DOHH2 (cell line): ENCODE data around the gene CAPN10.

Source experiments
- H3F3A ChIP-seq: fragments of 200-600 bp; sonication (generic), shearing (Covaris generic); 2 replicates; pipeline ENCODE4 v1.6.0; 2016; ENCODE audit warnings: antibody characterized with exemption, mild to moderate bottlenecking; ENCODE audit not compliant: control insufficient read depth, insufficient read depth
- H3K27ac ChIP-seq: fragments of 200-600 bp; sonication (generic); 2 replicates; pipeline ENCODE4 v1.5.1; 2014; ENCODE audit warnings: low read depth, mild to moderate bottlenecking, low read length, moderate library complexity
- H3K27me3 ChIP-seq: fragments of 200-600 bp; sonication (generic); 2 replicates; pipeline ENCODE4 v1.6.1; 2014; ENCODE audit warnings: mild to moderate bottlenecking, low read length, mixed read lengths; ENCODE audit not compliant: control insufficient read depth
- H3K36me3 ChIP-seq: fragments of 200-600 bp; sonication (generic); 2 replicates; pipeline ENCODE4 v1.6.1; 2014; ENCODE audit warnings: mild to moderate bottlenecking, low read length, moderate library complexity, mixed read lengths; ENCODE audit not compliant: control insufficient read depth
- H3K4me1 ChIP-seq: fragments of 200-600 bp; sonication (generic); 2 replicates; pipeline ENCODE4 v1.6.1; 2014; ENCODE audit warnings: mild to moderate bottlenecking, low read length, mixed read lengths; ENCODE audit not compliant: control insufficient read depth
- H3K4me2 ChIP-seq: fragments of 200-600 bp; sonication (generic); 2 replicates; pipeline ENCODE4 v1.6.0; 2014; ENCODE audit warnings: mild to moderate bottlenecking, low read length, moderate library complexity
- H3K4me3 ChIP-seq: fragments of 200-600 bp; sonication (generic); 2 replicates; pipeline ENCODE4 v1.5.1; 2014; ENCODE audit warnings: mild to moderate bottlenecking, low read length, mixed read lengths
- H3K79me2 ChIP-seq: fragments of 200-600 bp; sonication (generic); 2 replicates; pipeline ENCODE4 v1.6.1; 2014; ENCODE audit warnings: mild to moderate bottlenecking, low read length, mixed read lengths; ENCODE audit not compliant: control insufficient read depth
- H3K9me2 ChIP-seq: fragments of 200-600 bp; sonication (generic); replicated peaks from 2 replicates; pipeline ENCODE4 v1.6.1; 2014; ENCODE audit warnings: mild to moderate bottlenecking, low read length, mixed read lengths; ENCODE audit not compliant: control insufficient read depth
- H3K9me3 ChIP-seq: fragments of 200-600 bp; sonication (generic); 2 replicates; pipeline ENCODE4 v1.6.1; 2014; ENCODE audit warnings: antibody characterized with exemption, low read length, mixed read lengths; ENCODE audit not compliant: control insufficient read depth, insufficient read depth
- H4K20me1 ChIP-seq: fragments of 200-600 bp; sonication (generic); 2 replicates; pipeline ENCODE4 v1.6.0; 2014; ENCODE audit warnings: low read depth, mild to moderate bottlenecking, antibody characterized with exemption, low read length, moderate library complexity; ENCODE audit not compliant: control insufficient read depth, insufficient read depth
- EZH2phosphoT487 ChIP-seq: fragments of 200-600 bp; sonication (generic); IDR thresholded peaks from 2 replicates; pipeline ENCODE4 v1.6.1; 2017; ENCODE audit warnings: borderline replicate concordance, mild to moderate bottlenecking, antibody characterized with exemption, low read length, moderate library complexity, mixed read lengths
- TF ChIP-seq, protein P1 (sequence below): fragments of 200-600 bp; sonication (generic); IDR thresholded peaks from one replicate; pipeline ENCODE4 v1.5.1; 2014; ENCODE audit warnings: antibody characterized with exemption, mild to moderate bottlenecking, low read depth, low read length; ENCODE audit not compliant: poor library complexity, severe bottlenecking

Gene CAPN10

DNA sequence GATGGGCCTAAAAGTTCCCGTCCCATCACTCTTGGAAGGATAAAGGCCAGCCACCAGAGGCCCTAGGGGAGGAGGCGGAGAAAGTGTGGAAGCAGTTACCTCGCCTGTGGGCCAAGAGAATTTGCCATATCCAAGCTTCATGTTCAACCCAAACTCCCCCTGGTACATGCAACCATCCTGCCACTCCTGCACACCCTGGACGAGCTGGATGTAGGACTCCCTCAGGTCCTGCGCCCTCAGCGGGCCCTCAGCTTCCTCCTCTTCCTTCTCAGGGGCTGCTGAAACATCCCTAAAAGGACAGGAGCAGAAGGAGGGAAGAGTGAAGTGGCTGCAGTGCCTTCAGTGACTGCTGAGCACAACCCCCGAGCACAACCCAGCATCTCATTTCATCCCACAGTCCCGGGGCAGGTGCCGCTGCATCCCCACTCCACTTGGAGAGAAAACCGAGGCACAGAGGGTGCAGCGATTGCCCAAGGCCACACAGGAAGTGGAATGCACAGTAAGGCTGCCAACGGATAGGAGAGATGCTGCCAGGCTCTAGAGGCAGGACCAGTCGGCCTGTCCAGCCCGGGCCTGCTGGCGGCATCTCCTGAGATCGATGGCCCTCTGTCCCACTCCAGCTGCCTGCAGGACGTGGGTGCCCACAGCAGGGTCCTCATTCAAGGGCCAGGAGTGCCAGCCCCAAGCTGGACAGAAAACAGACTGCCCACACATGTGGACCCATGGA, 31.6 kb upstream of the CAPN10 start:
- Histone ChIP-seq H3K79me2 (peaks cover 88% of the 10 kb centered on the region), H3K4me1 (peaks cover 34% of the 10 kb centered on the region), H3K4me3 (no peak overlapping the region), H4K20me1 (no peaks in the 10 kb centered on the region), H3K27ac (no peak overlapping the region), H3K27me3 (no peaks in the 10 kb centered on the region), H3K9me2 (no peaks in the 10 kb centered on the region), H3K36me3 (peaks cover 84% of the 10 kb centered on the region), H3K9me3 (no peaks in the 10 kb centered on the region), H3K4me2 (no peak overlapping the region), H3F3A (peaks cover 9% of the 10 kb centered on the region; the same call in 1 of the 2 replicates)
- no peak for TF ChIP-seq EZH2phosphoT487
- TF ChIP-seq, protein P1, sequence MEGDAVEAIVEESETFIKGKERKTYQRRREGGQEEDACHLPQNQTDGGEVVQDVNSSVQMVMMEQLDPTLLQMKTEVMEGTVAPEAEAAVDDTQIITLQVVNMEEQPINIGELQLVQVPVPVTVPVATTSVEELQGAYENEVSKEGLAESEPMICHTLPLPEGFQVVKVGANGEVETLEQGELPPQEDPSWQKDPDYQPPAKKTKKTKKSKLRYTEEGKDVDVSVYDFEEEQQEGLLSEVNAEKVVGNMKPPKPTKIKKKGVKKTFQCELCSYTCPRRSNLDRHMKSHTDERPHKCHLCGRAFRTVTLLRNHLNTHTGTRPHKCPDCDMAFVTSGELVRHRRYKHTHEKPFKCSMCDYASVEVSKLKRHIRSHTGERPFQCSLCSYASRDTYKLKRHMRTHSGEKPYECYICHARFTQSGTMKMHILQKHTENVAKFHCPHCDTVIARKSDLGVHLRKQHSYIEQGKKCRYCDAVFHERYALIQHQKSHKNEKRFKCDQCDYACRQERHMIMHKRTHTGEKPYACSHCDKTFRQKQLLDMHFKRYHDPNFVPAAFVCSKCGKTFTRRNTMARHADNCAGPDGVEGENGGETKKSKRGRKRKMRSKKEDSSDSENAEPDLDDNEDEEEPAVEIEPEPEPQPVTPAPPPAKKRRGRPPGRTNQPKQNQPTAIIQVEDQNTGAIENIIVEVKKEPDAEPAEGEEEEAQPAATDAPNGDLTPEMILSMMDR: no peak

DNA sequence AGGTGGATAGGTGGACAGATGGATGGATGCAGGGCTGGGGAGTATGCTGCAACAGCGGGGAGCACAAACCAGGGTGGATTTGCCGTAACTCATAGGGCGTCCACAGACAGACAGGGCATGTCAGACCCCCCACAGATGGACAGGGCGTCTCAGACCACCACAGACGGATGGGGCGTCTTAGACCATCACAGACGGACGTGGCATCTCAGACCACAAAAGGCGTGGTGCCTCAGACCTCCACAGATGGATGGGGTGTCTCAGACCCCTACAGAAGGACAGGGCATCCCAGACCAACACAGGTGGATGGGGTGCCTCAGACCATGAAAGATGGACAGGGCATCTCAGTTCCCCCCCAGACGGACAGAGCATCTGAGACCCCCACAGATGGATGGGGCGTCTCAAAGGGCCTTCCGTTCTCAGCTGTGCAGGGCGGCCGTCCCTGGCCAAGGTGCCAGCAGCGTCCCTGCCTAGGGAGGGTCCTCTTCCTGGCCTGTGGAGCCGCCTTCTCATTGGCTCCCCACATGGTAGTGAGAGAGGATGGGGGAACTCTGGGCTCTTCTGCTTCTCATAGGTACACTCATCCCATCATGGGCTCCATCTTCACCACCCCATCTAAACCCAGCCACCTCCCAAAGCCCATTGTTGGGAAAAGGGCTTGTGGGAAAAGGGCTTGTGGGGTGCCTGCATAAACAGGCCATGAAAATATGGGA, 30.8 kb upstream of the CAPN10 start:
- no peaks in the 10 kb centered on the region for H3K9me3 ChIP-seq

DNA sequence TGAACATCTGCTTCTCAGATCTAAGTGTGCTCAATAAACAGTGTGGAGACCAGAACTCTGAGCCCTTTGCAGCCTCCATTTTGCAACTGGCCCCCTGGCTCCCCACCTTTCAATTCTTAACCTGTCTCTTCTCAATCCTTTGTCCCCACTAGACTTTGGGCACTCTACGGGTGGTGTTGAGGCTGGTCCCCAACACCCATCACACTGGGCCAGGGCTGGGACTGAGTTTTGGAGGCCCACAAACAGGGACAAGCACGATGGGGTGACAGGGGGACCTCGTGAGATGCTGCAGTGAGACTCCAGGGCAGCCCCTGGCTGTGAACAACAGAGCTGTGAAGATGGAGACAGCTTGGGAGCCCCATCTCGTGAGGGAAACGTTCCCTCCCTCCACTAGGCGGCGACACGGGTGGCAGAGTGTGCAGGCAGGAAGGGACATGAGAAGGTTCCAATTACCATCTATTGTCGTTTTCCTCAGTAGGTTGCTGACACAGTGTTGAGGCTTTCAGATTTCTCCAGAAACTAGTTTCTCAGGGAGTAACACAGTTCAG, 29.9 kb upstream of the CAPN10 start:
- no peak overlapping the region for H3K27ac ChIP-seq
- H3K27me3 ChIP-seq: no peaks in the 10 kb centered on the region
- peaks cover 81% of the 10 kb centered on the region for H3K36me3 ChIP-seq
- H3F3A ChIP-seq: peaks cover 13% of the 10 kb centered on the region
- TF ChIP-seq, protein P1: peak; percentile 56
- no peak for TF ChIP-seq EZH2phosphoT487
- peaks cover 36% of the 10 kb centered on the region for H3K4me1 ChIP-seq
- H3K4me2 ChIP-seq: no peak overlapping the region
- H3K9me2 ChIP-seq: no peaks in the 10 kb centered on the region
- peaks cover 88% of the 10 kb centered on the region for H3K79me2 ChIP-seq
- H3K9me3 ChIP-seq: no peaks in the 10 kb centered on the region
- no peak overlapping the region for H3K4me3 ChIP-seq
- H4K20me1 ChIP-seq: no peaks in the 10 kb centered on the region

More for the DNA sequence above, 30.8 kb upstream of the CAPN10 start:
- Histone ChIP-seq H3K79me2 (peaks cover 91% of the 10 kb centered on the region), H3K27ac (no peak overlapping the region), H4K20me1 (no peaks in the 10 kb centered on the region), H3K4me3 (no peak overlapping the region), H3K4me1 (peaks cover 35% of the 10 kb centered on the region), H3F3A (peaks cover 9% of the 10 kb centered on the region; the same call in 1 of the 2 replicates), H3K36me3 (peaks cover 85% of the 10 kb centered on the region), H3K4me2 (no peak overlapping the region), H3K27me3 (no peaks in the 10 kb centered on the region), H3K9me2 (no peaks in the 10 kb centered on the region)
- no peak for TF ChIP-seq EZH2phosphoT487
- TF ChIP-seq, protein P1: no peak
